SU-DHL-6 (cell line): ENCODE measurements around the gene TRIP4.

ENCODE experiments used
- H2AFZ ChIP-seq: fragments of 200-600 bp; sonication (generic); 2 replicates; pipeline ENCODE4 v1.6.1; 2014; ENCODE audit warnings: low read depth, mild to moderate bottlenecking, moderate library complexity, mixed read lengths, antibody characterized with exemption, low read length; ENCODE audit not compliant: severe bottlenecking
- H3F3A ChIP-seq: fragments of 200-600 bp; shearing (Covaris generic); 2 replicates; pipeline ENCODE4 v1.6.0; 2016; ENCODE audit warnings: antibody characterized with exemption, mild to moderate bottlenecking; ENCODE audit not compliant: insufficient read depth
- H3K27ac ChIP-seq: fragments of 200-600 bp; sonication (generic); 2 replicates; pipeline ENCODE4 v1.5.1; 2016; ENCODE audit warnings: low read depth, mild to moderate bottlenecking, low read length, moderate library complexity, mixed read lengths
- H3K27me3 ChIP-seq: fragments of 200-600 bp; sonication (generic), shearing (Covaris generic); 2 replicates; pipeline ENCODE4 v1.6.0; 2014; ENCODE audit warnings: mild to moderate bottlenecking, low read length
- H3K36me3 ChIP-seq: fragments of 200-600 bp; sonication (generic); 2 replicates; pipeline ENCODE4 v1.6.1; 2014; ENCODE audit warnings: mild to moderate bottlenecking, low read length, mixed read lengths
- H3K4me2 ChIP-seq: fragments of 300-600, 200-600 bp; shearing (Covaris generic), sonication (generic); 2 replicates; pipeline ENCODE4 v1.6.0; 2014; ENCODE audit warnings: low read length, low read depth, mild to moderate bottlenecking; ENCODE audit not compliant: poor library complexity, severe bottlenecking
- H3K4me3 ChIP-seq: fragments of 200-600 bp; sonication (generic); 2 replicates; pipeline ENCODE4 v1.5.1; 2014; ENCODE audit warnings: antibody characterized with exemption, low read length, mild to moderate bottlenecking, mixed read lengths; ENCODE audit not compliant: insufficient read depth, poor library complexity, severe bottlenecking
- H3K79me2 ChIP-seq: fragments of 200-600 bp; sonication (generic); 2 replicates; pipeline ENCODE4 v1.6.1; 2014; ENCODE audit warnings: mild to moderate bottlenecking, low read length, moderate library complexity; ENCODE audit not compliant: insufficient read depth
- H3K9ac ChIP-seq: fragments of 200-600 bp; sonication (generic); 2 replicates; pipeline ENCODE4 v1.7.0; 2014; ENCODE audit warnings: mild to moderate bottlenecking, low read length
- H3K9me2 ChIP-seq: fragments of 200-600 bp; sonication (generic); replicated peaks from 2 replicates; pipeline ENCODE4 v1.6.1; 2014; ENCODE audit warnings: low read length; ENCODE audit not compliant: insufficient read depth
- H3K9me3 ChIP-seq: fragments of 200-600 bp; sonication (generic); 2 replicates; pipeline ENCODE4 v1.6.1; 2014; ENCODE audit warnings: low read length, mixed read lengths; ENCODE audit not compliant: insufficient read depth
- H4K20me1 ChIP-seq: fragments of 200-600 bp; sonication (generic); 2 replicates; pipeline ENCODE4 v1.6.1; 2014; ENCODE audit warnings: low read depth, mild to moderate bottlenecking, antibody characterized with exemption, low read length, moderate library complexity, mixed read lengths
- CTCF ChIP-seq: fragments of 200-600 bp; sonication (generic); IDR thresholded peaks from one replicate; pipeline ENCODE4 v1.5.1; 2017; ENCODE audit warnings: antibody characterized with exemption, mild to moderate bottlenecking, low read length, moderate library complexity; ENCODE audit not compliant: insufficient read depth, poor library complexity, severe bottlenecking
- EZH2phosphoT487 ChIP-seq: fragments of 200-600 bp; sonication (generic), shearing (Covaris generic); conservative IDR thresholded peaks from 2 replicates; pipeline ENCODE4 v1.6.1; 2018; ENCODE audit warnings: mild to moderate bottlenecking, antibody characterized with exemption, low read length, moderate library complexity, mixed read lengths

TRIP4 gene

GRCh38 chr15:64502151-64502550 is 114.5 kb downstream of the TRIP4 start:
- Histone ChIP-seq H3K36me3 (no peaks in the 10 kb centered on the region), H3K27me3 (no peaks in the 10 kb centered on the region), H3F3A (no peaks in the 10 kb centered on the region), H3K9ac (no peak overlapping the region), H3K79me2 (no peaks in the 10 kb centered on the region; the same call in 1 of the 2 replicates), H3K9me3 (no peaks in the 10 kb centered on the region), H4K20me1 (no peaks in the 10 kb centered on the region; the same call in 1 of the 2 replicates), H3K27ac (no peak overlapping the region), H3K9me2 (no peaks in the 10 kb centered on the region), H3K4me2 (no peak overlapping the region), H2AFZ (no peak overlapping the region), H3K4me3 (no peak overlapping the region)
- TF ChIP-seq EZH2phosphoT487: no peak
- no peak for TF ChIP-seq CTCF

- H3K4me2 ChIP-seq: no peak overlapping the region
- no peak overlapping the region for H2AFZ ChIP-seq
- TF ChIP-seq EZH2phosphoT487: no peak
- TF ChIP-seq CTCF: no peak
- H3K27me3 ChIP-seq: no peaks in the 10 kb centered on the region
- H3K27ac ChIP-seq: no peak overlapping the region
- H3K9me2 ChIP-seq: no peaks in the 10 kb centered on the region
- no peak overlapping the region for H3K4me3 ChIP-seq
- H3F3A ChIP-seq: no peaks in the 10 kb centered on the region
- no peaks in the 10 kb centered on the region for H4K20me1 ChIP-seq
- H3K79me2 ChIP-seq: peaks cover 4% of the 10 kb centered on the region; the same call in 1 of the 2 replicates
- no peaks in the 10 kb centered on the region for H3K36me3 ChIP-seq
- H3K9me3 ChIP-seq: no peaks in the 10 kb centered on the region
- no peak overlapping the region for H3K9ac ChIP-seq
These were observed 114.9 kb downstream of the TRIP4 start for GRCh38 chr15:64502551-64502950.

- H3K36me3 ChIP-seq: no peaks in the 10 kb centered on the region
- no peaks in the 10 kb centered on the region for H4K20me1 ChIP-seq
- no peak overlapping the region for H2AFZ ChIP-seq
- TF ChIP-seq EZH2phosphoT487 (no peak), CTCF (no peak)
- H3K27me3 ChIP-seq: no peaks in the 10 kb centered on the region
- no peak overlapping the region for H3K4me2 ChIP-seq
- H3K9ac ChIP-seq: no peak overlapping the region
- H3K9me2 ChIP-seq: no peaks in the 10 kb centered on the region
- H3K9me3 ChIP-seq: no peaks in the 10 kb centered on the region
- H3K4me3 ChIP-seq: no peak overlapping the region
- peaks cover 5% of the 10 kb centered on the region for H3K79me2 ChIP-seq
- H3F3A ChIP-seq: no peaks in the 10 kb centered on the region
- H3K27ac ChIP-seq: no peak overlapping the region
These were observed 115.6 kb downstream of the TRIP4 start for GRCh38 chr15:64503197-64503596.
